B cell (primary cell): ENCODE results near the gene HMOX1.

ENCODE experiments used
- CTCF ChIP-seq: fragments of 200-600 bp; IDR thresholded peaks from one replicate; pipeline ENCODE4 v1.8.0; 2022; ENCODE audit warnings: antibody characterized with exemption, mild to moderate bottlenecking
- EZH2 ChIP-seq: IDR thresholded peaks from 2 replicates; pipeline ENCODE4 v1.6.1; 2012; ENCODE audit warnings: borderline replicate concordance, low read depth, mild to moderate bottlenecking, moderate library complexity, low read length; ENCODE audit not compliant: insufficient read depth, poor library complexity, severe bottlenecking

- no peak for TF ChIP-seq CTCF
- no peak for TF ChIP-seq EZH2
Observed at GRCh38 chr22:35419756-35420155, 38.9 kb downstream of the HMOX1 start.
